H1 (cell line): ENCODE measurements around the gene ST14. TPM values are rescaled to one million over a fixed set of nuclear protein-coding genes. Genes with fewer than 3 reads are reported as not detected.

ENCODE experiments used
- CHD1 ChIP-seq: IDR thresholded peaks from 2 replicates; pipeline ENCODE4 v1.6.1; 2012; ENCODE audit warnings: low read depth, low read length, improper control_type of control experiment
- CHD7 ChIP-seq: fragments of 300-600 bp; sonication (generic); IDR thresholded peaks from 2 replicates; pipeline ENCODE4 v1.7.1; 2012; ENCODE audit warnings: low read length, moderate library complexity, mild to moderate bottlenecking, inconsistent platforms; ENCODE audit not compliant: insufficient replicate concordance
- CTBP2 ChIP-seq: IDR thresholded peaks from 2 replicates; pipeline ENCODE4 v1.7.0; 2011; ENCODE audit warnings: borderline replicate concordance, mild to moderate bottlenecking, moderate library complexity, mixed read lengths, low read length; ENCODE audit not compliant: insufficient read depth, insufficient read length
- EP300 ChIP-seq, 2 experiments: IDR thresholded peaks; 1 replicate in 1 of 2; 2 replicates in 1 of 2; pipeline ENCODE4 v1.6.1; 2011 to 2012; ENCODE audit warnings: low read depth in 2 of 2, low read length in 2 of 2, mild to moderate bottlenecking in 2 of 2, borderline replicate concordance in 1 of 2, inconsistent platforms in 1 of 2, moderate library complexity in 1 of 2
- HDAC6 ChIP-seq: IDR thresholded peaks from one replicate; pipeline ENCODE4 v1.7.1; 2012; ENCODE audit warnings: low read depth, mild to moderate bottlenecking, inconsistent platforms, low read length, moderate library complexity
- JUND ChIP-seq: IDR thresholded peaks from 2 replicates; pipeline ENCODE4 v1.6.1; 2011; ENCODE audit warnings: mild to moderate bottlenecking, improper control_type of control experiment, low read length
- MAX ChIP-seq: IDR thresholded peaks from 2 replicates; pipeline ENCODE4 v1.6.1; 2012; ENCODE audit warnings: inconsistent platforms
- SIN3A ChIP-seq, 2 experiments: IDR thresholded peaks in 1 of 2; conservative IDR thresholded peaks in 1 of 2; 2 replicates each; pipeline ENCODE4 v1.6.1; 2011 to 2012; ENCODE audit warnings: low read length in 2 of 2, improper control_type of control experiment in 1 of 2, low read depth in 1 of 2, mild to moderate bottlenecking in 1 of 2
- SIRT6 ChIP-seq: IDR thresholded peaks from one replicate; pipeline ENCODE4 v1.7.1; 2012; ENCODE audit warnings: low read length, inconsistent platforms
- SP1 ChIP-seq: IDR thresholded peaks from 2 replicates; pipeline ENCODE4 v1.6.1; 2011; ENCODE audit warnings: low read depth, low read length
- ZNF274 ChIP-seq: IDR thresholded peaks from 2 replicates; pipeline ENCODE4 v1.7.0; 2012; ENCODE audit warnings: low read length, borderline replicate concordance; ENCODE audit errors: extremely low read depth
- polyA plus RNA-seq, 7 experiments: library from polyadenylated mRNA; depleted of rRNA in 3 of 7; stranded (reverse) in 5 of 7; unstranded in 2 of 7; fragments of >200 nt in 5 of 7; fragments of 200-250 nt in 2 of 7; gene quantifications; 1 replicate in 5 of 7; 2 replicates in 1 of 7; 4 replicates in 1 of 7; pipeline versions ENCODE4 v1.2.1 to v1.2.3, GENCODE V29; 2011 to 2013; ENCODE audit warnings: missing spikeins in 2 of 7, mixed read lengths in 2 of 7
- total RNA-seq: library from RNA; stranded (reverse); fragmentation: NEBNext Ultra II Directional; extraction: Animal tissue kit (Norgen Biotek cat#: 25700); gene quantifications from 2 replicates; pipeline ENCODE4 v1.2.1, GENCODE V29; 2021

Gene ST14
- total and polyA plus RNA-seq, 2 of the 8 experiments (the other 6 are each of a cell fraction or from before 2014, with no cell fraction given) = 22.4 to 24.9 TPM

DNA sequence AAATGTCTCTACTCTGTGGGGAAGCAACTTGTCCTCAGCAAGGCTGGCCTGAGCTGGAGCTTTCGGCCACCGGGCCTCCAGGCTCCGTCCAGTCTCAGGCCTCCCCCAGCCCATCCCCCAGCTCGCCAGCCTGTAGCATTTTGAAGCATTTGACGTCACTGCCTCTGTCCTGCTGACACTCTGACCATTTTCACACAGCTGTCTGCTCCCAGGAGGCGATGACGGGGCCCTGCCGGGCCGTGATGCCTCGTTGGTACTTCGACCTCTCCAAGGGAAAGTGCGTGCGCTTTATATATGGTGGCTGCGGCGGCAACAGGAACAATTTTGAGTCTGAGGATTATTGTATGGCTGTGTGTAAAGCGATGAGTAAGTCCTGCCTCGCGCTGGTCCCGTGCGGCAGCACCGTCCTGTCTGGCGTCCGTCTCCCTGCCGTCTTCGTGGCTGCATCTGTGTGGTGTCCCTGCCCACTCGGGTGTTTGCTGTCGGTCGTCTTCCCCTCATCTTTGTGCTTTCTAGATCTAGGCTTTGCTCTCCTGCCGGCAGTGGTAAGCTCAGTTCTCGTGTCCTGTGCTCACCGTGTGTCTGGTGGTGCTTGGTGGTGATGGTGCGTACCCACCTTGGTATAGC lies 36.1 kb upstream of the ST14 start (continued):
- TF ChIP-seq CHD7 (no peak), SP1 (no peak), SIRT6 (no peak), EP300 (IDR thresholded peaks at IDR 0.05; ENCODE audit: borderline replicate concordance in 1 of 2, low read depth in 2 of 2, low read length in 2 of 2) (no peak), MAX (no peak), SIN3A (conservative IDR thresholded peaks at IDR 0.05 in 1 of 2, IDR thresholded peaks at IDR 0.05 in 1 of 2; ENCODE audit: low read depth in 1 of 2, low read length in 2 of 2) (no peak), ZNF274 (no peak), JUND (no peak), CHD1 (no peak), CTBP2 (no peak), HDAC6 (no peak)
